Ishikawa (cell line): ENCODE data around the gene CYP24A1.

Experiments used
- CEBPB ChIP-seq: IDR thresholded peaks from 2 replicates; pipeline ENCODE4 v1.6.1; 2012
- CREB1 ChIP-seq: IDR thresholded peaks from 2 replicates; pipeline ENCODE4 v1.6.1; 2012; ENCODE audit warnings: low read depth
- EGR1 ChIP-seq: IDR thresholded peaks from 2 replicates; pipeline ENCODE4 v1.6.1; 2012
- EP300 ChIP-seq: IDR thresholded peaks from 2 replicates; pipeline ENCODE4 v1.6.1; 2012; ENCODE audit warnings: borderline replicate concordance
- FOXM1 ChIP-seq: IDR thresholded peaks from 2 replicates; pipeline ENCODE4 v1.6.1; 2012; ENCODE audit warnings: low read depth, borderline replicate concordance
- NFIC ChIP-seq: IDR thresholded peaks from 2 replicates; pipeline ENCODE4 v1.6.1; 2012
- RAD21 ChIP-seq: IDR thresholded peaks from 2 replicates; pipeline ENCODE4 v1.6.1; 2012; ENCODE audit warnings: low read depth
- TAF1 ChIP-seq: IDR thresholded peaks from 2 replicates; pipeline ENCODE4 v1.6.1; 2012; ENCODE audit warnings: low read depth, mild to moderate bottlenecking
- TCF12 ChIP-seq: IDR thresholded peaks from 2 replicates; pipeline ENCODE4 v1.6.1; 2012; ENCODE audit warnings: low read depth
- TEAD4 ChIP-seq: IDR thresholded peaks from 2 replicates; pipeline ENCODE4 v1.6.1; 2012
- YY1 ChIP-seq: IDR thresholded peaks from 2 replicates; pipeline ENCODE4 v1.6.1; 2012; ENCODE audit warnings: low read depth
- ZBTB7A ChIP-seq: IDR thresholded peaks from 2 replicates; pipeline ENCODE4 v1.6.1; 2012; ENCODE audit warnings: low read depth
- TF ChIP-seq, protein P1 (sequence below): IDR thresholded peaks from 2 replicates; pipeline ENCODE4 v1.6.1; 2012
- TF ChIP-seq, protein P2 (sequence below): IDR thresholded peaks from 2 replicates; pipeline ENCODE4 v1.6.1; 2012; ENCODE audit warnings: low read depth, mild to moderate bottlenecking
- TF ChIP-seq, protein P3 (sequence below): IDR thresholded peaks from 2 replicates; pipeline ENCODE4 v1.6.1; 2012

CYP24A1 gene

DNA sequence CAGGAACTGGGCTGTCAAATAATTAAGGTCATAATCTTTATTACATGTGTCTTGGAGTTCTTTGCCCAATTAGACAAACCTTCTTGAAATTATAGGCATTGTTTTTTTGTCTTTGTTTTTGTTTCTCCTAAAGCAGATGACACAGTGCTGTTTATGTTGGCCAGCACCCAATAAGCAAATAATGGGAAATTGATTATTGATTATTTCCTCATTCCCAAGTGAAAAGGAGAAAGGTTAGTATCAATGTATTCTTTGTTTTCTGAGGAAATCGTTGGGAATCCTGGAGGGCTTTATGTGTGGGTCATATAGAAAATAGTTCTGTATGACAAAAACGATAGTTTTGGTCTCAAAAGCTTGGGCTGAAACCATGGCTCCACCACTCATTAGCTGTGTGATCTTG, 4.5 kb upstream of the CYP24A1 start:
- no peak for TF ChIP-seq YY1
- no peak for TF ChIP-seq ZBTB7A

DNA sequence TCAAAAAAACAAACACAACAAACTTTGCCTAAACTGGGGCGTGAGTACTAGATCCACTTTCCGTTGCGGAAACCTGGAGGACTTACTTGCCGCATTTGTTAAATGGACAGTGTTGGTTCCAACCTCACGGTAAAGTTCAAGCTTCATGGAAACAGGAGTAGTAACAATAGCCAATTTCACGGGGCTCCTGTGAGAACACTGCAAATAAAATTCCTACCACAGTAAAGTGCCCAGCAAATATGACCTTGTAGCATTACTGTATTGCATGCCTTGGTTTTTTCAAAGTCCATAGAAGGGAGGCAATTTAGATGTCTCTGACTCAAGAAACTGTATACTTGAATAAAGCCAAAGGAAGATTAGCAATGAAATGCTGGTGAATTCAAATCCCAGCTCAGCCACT, 3.6 kb upstream of the CYP24A1 start:
- TF ChIP-seq ZBTB7A (no peak), CREB1 (no peak), EP300 (no peak), CEBPB (no peak), NFIC (no peak), TAF1 (no peak), FOXM1 (no peak), TCF12 (no peak)
- TF ChIP-seq, protein P1, sequence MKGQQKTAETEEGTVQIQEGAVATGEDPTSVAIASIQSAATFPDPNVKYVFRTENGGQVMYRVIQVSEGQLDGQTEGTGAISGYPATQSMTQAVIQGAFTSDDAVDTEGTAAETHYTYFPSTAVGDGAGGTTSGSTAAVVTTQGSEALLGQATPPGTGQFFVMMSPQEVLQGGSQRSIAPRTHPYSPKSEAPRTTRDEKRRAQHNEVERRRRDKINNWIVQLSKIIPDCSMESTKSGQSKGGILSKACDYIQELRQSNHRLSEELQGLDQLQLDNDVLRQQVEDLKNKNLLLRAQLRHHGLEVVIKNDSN, result no peak
- TF ChIP-seq, protein P2, sequence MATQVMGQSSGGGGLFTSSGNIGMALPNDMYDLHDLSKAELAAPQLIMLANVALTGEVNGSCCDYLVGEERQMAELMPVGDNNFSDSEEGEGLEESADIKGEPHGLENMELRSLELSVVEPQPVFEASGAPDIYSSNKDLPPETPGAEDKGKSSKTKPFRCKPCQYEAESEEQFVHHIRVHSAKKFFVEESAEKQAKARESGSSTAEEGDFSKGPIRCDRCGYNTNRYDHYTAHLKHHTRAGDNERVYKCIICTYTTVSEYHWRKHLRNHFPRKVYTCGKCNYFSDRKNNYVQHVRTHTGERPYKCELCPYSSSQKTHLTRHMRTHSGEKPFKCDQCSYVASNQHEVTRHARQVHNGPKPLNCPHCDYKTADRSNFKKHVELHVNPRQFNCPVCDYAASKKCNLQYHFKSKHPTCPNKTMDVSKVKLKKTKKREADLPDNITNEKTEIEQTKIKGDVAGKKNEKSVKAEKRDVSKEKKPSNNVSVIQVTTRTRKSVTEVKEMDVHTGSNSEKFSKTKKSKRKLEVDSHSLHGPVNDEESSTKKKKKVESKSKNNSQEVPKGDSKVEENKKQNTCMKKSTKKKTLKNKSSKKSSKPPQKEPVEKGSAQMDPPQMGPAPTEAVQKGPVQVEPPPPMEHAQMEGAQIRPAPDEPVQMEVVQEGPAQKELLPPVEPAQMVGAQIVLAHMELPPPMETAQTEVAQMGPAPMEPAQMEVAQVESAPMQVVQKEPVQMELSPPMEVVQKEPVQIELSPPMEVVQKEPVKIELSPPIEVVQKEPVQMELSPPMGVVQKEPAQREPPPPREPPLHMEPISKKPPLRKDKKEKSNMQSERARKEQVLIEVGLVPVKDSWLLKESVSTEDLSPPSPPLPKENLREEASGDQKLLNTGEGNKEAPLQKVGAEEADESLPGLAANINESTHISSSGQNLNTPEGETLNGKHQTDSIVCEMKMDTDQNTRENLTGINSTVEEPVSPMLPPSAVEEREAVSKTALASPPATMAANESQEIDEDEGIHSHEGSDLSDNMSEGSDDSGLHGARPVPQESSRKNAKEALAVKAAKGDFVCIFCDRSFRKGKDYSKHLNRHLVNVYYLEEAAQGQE, result no peak

DNA sequence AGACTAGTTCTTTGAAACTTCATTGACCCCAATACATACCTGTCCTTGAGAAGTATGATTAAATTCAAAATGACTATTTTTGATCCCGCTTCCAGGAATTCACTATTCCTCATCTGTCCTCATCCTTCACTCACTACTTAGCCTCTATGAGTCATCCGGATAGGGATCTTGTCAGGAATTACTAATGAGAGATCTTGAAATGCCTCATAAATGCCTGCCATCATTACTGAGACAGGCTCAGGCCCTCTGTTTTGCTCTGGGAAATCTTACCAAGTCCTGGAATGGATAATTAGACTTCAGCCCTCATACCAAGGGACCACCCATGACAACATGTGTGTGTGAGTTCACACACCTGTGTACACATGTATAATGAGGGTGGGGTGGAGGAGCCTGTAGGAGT, 2.8 kb upstream of the CYP24A1 start:
- TF ChIP-seq, protein P2, result no peak
- TF ChIP-seq RAD21 (no peak), CEBPB (no peak), EGR1 (no peak), YY1 (no peak), EP300 (no peak), TAF1 (no peak), ZBTB7A (no peak), FOXM1 (no peak), NFIC (no peak)
- TF ChIP-seq, protein P1, result no peak

DNA sequence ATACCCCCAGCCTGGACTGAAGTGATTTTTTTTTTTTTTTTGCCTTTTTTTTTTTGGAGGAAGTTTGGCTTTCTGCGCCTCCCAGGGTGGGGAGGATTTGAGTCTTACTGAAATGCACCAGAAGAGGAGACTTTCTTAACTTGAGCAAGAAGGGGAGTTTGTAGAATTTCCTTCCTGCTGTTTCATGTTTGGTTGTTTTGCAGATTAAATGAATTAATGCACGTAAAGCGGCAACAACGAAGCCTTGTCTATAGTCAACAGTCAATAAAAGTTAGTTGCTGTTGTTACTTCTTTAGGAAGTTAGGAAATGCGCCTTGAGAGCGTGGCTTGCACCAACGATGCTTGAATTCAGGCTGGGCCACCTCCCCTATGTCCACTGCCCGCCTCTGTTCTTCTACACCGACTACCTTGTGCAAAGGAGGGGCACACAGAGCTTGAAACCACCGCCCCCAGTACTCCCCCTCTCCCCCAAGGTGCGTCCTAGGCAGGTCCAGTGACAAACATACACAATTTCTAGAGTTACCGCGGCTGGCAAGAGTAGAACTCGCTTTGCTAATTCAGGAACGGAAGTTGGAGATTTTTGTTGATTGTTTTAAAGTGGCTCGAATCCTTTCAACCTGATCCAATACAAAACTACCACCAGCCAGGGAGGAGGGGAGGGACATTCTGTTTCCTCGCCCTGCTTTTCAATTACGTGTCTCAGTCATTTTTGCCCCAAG, 830 bp upstream of the CYP24A1 start:
- TF ChIP-seq RAD21, result no peak
- no peak for TF ChIP-seq TEAD4
- TF ChIP-seq, protein P2, result no peak
- TF ChIP-seq NFIC, result no peak
- no peak for TF ChIP-seq TAF1
- TF ChIP-seq EP300, result no peak
- TF ChIP-seq YY1, result no peak
- TF ChIP-seq, protein P1, result no peak
- TF ChIP-seq CREB1, result no peak
- no peak for TF ChIP-seq CEBPB
- TF ChIP-seq, protein P3, sequence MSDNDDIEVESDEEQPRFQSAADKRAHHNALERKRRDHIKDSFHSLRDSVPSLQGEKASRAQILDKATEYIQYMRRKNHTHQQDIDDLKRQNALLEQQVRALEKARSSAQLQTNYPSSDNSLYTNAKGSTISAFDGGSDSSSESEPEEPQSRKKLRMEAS, result no peak
- no peak for TF ChIP-seq EGR1
- no peak for TF ChIP-seq FOXM1
- TF ChIP-seq TCF12, result no peak
- TF ChIP-seq ZBTB7A, result no peak
